Measurements from ENCODE around the gene PGBD4. TPM values are rescaled to one million over a fixed set of nuclear protein-coding genes. Genes with fewer than 3 reads are reported as not detected.

The PGBD4 gene
- total RNA-seq, 1 donor from 2014 or later = 1.9 TPM

DNA sequence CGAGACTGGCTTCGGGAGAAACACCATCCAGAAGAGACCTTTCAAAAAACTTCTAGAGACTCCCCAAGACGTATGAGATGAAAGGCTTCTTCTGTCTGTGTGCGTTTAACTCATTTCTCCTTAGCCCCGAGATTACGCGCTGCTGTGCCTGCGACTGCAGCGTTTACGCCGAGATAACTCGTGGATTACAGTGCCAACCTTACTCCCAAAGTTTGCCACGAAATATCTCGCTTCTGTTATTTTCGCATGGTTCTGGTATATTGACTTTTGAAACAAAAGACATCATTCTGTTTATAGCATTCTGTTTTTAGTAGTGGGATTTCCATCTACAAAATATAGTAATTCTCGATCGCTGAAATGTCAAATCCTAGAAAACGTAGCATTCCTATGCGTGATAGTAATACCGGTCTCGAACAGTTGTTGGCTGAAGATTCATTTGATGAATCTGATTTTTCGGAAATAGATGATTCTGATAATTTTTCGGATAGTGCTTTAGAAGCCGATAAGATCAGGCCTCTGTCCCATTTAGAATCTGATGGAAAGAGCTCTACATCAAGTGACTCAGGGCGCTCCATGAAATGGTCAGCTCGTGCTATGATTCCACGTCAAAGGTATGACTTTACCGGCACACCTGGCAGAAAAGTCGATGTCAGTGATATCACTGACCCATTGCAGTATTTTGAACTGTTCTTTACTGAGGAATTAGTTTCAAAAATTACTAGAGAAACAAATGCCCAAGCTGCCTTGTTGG is 467 bp downstream of the PGBD4 start:
- peak overlapping the region; percentile 98 for H3K27ac Mint-ChIP-seq (ENCODE audit: unreplicated experiment)
- H3K36me3 Mint-ChIP-seq (ENCODE audit: low read depth) = peaks cover 3% of the 10 kb centered on the region
- H3K4me3 Mint-ChIP-seq = peak overlapping the region; percentile 92
- H3K27me3 Mint-ChIP-seq (ENCODE audit: low read depth) = no peaks in the 10 kb centered on the region
- no peak for DNase-seq (ENCODE audit: low read depth, low spot score)
- no peaks in the 10 kb centered on the region for H3K9me3 Mint-ChIP-seq
- no peak for TF ChIP-seq CTCF (conservative IDR thresholded peaks at IDR 0.05)
- peaks cover 35% of the 10 kb centered on the region for H3K4me1 Mint-ChIP-seq

DNA sequence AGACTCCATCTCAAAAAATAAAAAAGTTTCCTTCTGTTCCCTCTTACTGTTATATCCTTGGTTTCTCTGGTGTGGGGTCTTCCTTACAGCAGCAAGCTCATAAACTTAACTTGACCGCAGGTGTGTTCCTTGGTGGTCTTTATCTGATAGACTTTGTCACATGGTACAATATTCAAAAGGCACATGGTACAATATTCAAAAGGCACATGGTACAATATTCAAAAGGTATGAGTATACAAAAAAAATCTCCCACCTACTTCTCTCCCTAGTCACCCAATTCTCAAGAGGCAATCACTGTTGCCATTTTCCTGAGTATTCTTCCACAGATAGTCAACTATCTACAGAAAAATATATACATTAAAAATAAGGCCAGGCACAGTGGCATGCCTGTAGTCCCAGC is 4.5 kb downstream of the PGBD4 start:
- TF ChIP-seq CTCF (conservative IDR thresholded peaks at IDR 0.05) = no peak
- peaks cover 3% of the 10 kb centered on the region for H3K27me3 Mint-ChIP-seq (ENCODE audit: low read depth)
- peak overlapping the region; percentile 6 for H3K4me3 Mint-ChIP-seq
- H3K36me3 Mint-ChIP-seq (ENCODE audit: low read depth) = peaks cover 3% of the 10 kb centered on the region
- H3K27ac Mint-ChIP-seq (ENCODE audit: unreplicated experiment) = no peak overlapping the region
- H3K9me3 Mint-ChIP-seq = no peaks in the 10 kb centered on the region
- DNase-seq (ENCODE audit: low read depth, low spot score) = no peak
- H3K4me1 Mint-ChIP-seq = peaks cover 17% of the 10 kb centered on the region

DNA sequence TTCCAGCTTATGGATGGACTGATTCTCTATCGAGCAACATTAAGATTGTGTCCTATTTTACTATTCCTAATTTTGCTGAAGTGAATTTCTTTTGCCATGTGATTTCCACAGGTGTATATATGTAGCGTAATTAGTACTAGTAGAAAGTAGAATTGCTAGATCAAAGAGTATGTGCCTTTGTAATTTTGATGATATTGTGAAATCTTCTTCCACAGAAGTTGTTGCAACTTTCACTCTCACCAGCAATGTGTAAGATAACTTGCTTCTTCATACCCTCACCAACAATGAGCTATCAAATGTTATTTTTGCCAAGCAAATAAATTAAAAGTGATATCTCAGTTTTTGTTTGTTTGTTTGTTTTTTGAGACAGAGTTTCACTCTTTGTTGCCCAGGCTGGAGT is 5.4 kb downstream of the PGBD4 start:
- Mint-ChIP-seq H3K27me3 (ENCODE audit: low read depth) (peaks cover 4% of the 10 kb centered on the region), H3K27ac (ENCODE audit: unreplicated experiment) (no peak overlapping the region), H3K4me3 (no peak overlapping the region), H3K36me3 (ENCODE audit: low read depth) (no peaks in the 10 kb centered on the region), H3K4me1 (peaks cover 8% of the 10 kb centered on the region), H3K9me3 (no peaks in the 10 kb centered on the region)
- DNase-seq (ENCODE audit: low read depth, low spot score) = no peak
- TF ChIP-seq CTCF (conservative IDR thresholded peaks at IDR 0.05) = no peak

DNA sequence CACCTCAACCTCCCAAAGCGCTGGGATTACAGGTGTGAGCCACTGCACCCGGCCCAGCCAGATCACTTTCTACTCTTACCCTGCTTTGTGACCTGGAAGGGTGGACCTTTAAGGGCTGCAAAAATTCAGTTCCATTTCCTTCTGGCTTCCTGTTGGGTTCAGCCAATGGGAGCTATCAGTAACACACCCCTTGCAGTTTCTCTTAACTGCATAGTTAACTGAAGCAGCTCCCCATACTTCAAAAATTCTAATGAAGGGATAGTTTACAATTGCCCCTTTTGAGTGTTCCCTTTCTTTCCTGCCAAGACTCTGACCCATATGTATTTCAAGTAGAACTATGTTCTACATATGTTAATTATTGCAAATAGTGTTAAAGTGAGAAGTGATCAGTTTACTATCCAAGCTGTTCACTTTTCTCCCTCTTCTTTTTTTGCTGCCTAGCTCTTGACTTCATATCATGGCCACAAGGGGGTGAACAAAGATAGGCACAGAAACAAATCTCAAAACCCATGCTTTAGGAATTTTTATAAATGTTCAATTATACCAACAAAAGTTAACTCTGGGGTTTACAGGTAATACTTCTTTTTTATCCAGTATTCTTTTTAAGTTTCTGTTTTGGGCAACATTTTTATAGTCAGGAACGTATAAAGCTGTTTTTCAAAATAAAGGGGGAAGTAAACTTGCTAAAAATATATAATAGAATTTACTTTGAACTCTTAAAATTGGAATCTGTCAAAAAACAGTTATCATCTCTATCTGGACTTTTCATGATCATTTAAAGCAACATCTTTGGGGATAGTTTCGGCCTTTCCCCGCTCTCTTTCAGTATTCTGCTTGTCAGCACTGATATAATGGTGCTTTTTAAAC is 8.1 kb downstream of the PGBD4 start:
- no peak overlapping the region for H3K27ac Mint-ChIP-seq (ENCODE audit: unreplicated experiment)
- peak overlapping the region; percentile 0 for H3K4me3 Mint-ChIP-seq
- H3K9me3 Mint-ChIP-seq = no peaks in the 10 kb centered on the region
- TF ChIP-seq CTCF (conservative IDR thresholded peaks at IDR 0.05) = peak; percentile 81
- H3K27me3 Mint-ChIP-seq (ENCODE audit: low read depth) = peaks cover 11% of the 10 kb centered on the region
- H3K4me1 Mint-ChIP-seq = no peaks in the 10 kb centered on the region
- H3K36me3 Mint-ChIP-seq (ENCODE audit: low read depth) = no peaks in the 10 kb centered on the region
- DNase-seq (ENCODE audit: low read depth, low spot score) = no peak

- no peaks in the 10 kb centered on the region for H3K9me3 Mint-ChIP-seq
- H3K27ac Mint-ChIP-seq (ENCODE audit: unreplicated experiment) = no peak overlapping the region
- H3K27me3 Mint-ChIP-seq (ENCODE audit: low read depth) = peaks cover 11% of the 10 kb centered on the region
- no peak for TF ChIP-seq CTCF (conservative IDR thresholded peaks at IDR 0.05)
- H3K36me3 Mint-ChIP-seq (ENCODE audit: low read depth) = no peaks in the 10 kb centered on the region
- no peak overlapping the region for H3K4me3 Mint-ChIP-seq
- H3K4me1 Mint-ChIP-seq = no peaks in the 10 kb centered on the region
- no peak for DNase-seq (ENCODE audit: low read depth, low spot score)
These were observed 9.6 kb downstream of the PGBD4 start for GRCh38 chr15:34111488-34111887.

Data from neural crest cell (in vitro differentiated cells).